GM12865 (cell line): Measurements from ENCODE around the gene STARD13.
"Not testable (repeated sequence)": the region's sequence is repeated elsewhere in the genome, so short reads cannot be mapped to it uniquely, and the experiment has no call there.

Source experiments
- DNase-seq: peaks from one replicate; pipeline ENCODE4 v3.0.0; 2010; ENCODE audit warnings: low read depth
- H3K4me3 ChIP-seq: 2 replicates; pipeline ENCODE4 v1.5.1; 2011; ENCODE audit warnings: mild to moderate bottlenecking, low read depth, low read length, control low read depth
- CTCF ChIP-seq: IDR thresholded peaks from 2 replicates; pipeline ENCODE4 v1.5.1; 2011; ENCODE audit warnings: low read length, control low read depth, low read depth, inconsistent platforms; ENCODE audit not compliant: insufficient read depth; ENCODE audit errors: missing control alignments

Gene STARD13

GRCh38 chr13:33183431-33184111 lies 102.0 kb downstream of the STARD13 start:
- TF ChIP-seq CTCF, result no peak
- H3K4me3 ChIP-seq, result no peak overlapping the region
- DNase-seq, result no peak

- TF ChIP-seq CTCF, result no peak
- no peak overlapping the region for H3K4me3 ChIP-seq
- peak; percentile 66 for DNase-seq
Measured at GRCh38 chr13:33182729-33183128, 102.8 kb downstream of the STARD13 start.

GRCh38 chr13:33181264-33181663 lies 104.3 kb downstream of the STARD13 start:
- no peak for DNase-seq
- no peak overlapping the region for H3K4me3 ChIP-seq
- no peak for TF ChIP-seq CTCF

- no peak for TF ChIP-seq CTCF
Measured at GRCh38 chr13:33180122-33180804, 105.3 kb downstream of the STARD13 start.

GRCh38 chr13:33179463-33179862 lies 106.1 kb downstream of the STARD13 start:
- TF ChIP-seq CTCF, result no peak
- no peak for DNase-seq
- H3K4me3 ChIP-seq, result no peak overlapping the region

More at GRCh38 chr13:33180122-33180804, 105.3 kb downstream of the STARD13 start:
- DNase-seq, result no peak
- H3K4me3 ChIP-seq, result no peak overlapping the region

GRCh38 chr13:33178209-33178840 lies 107.2 kb downstream of the STARD13 start:
- no peak for DNase-seq
- no peak overlapping the region for H3K4me3 ChIP-seq
- no peak for TF ChIP-seq CTCF

- not testable (repeated sequence) for DNase-seq, H3K4me3 ChIP-seq
Measured at GRCh38 chr13:33177340-33178208, 108.0 kb downstream of the STARD13 start.
